ENCODE data around the gene KCTD1. TPM values are rescaled to one million over a fixed set of nuclear protein-coding genes. Genes with fewer than 3 reads are reported as not detected.

KCTD1 gene
- total RNA-seq, 1 donor from 2014 or later = 17.1 TPM

DNA sequence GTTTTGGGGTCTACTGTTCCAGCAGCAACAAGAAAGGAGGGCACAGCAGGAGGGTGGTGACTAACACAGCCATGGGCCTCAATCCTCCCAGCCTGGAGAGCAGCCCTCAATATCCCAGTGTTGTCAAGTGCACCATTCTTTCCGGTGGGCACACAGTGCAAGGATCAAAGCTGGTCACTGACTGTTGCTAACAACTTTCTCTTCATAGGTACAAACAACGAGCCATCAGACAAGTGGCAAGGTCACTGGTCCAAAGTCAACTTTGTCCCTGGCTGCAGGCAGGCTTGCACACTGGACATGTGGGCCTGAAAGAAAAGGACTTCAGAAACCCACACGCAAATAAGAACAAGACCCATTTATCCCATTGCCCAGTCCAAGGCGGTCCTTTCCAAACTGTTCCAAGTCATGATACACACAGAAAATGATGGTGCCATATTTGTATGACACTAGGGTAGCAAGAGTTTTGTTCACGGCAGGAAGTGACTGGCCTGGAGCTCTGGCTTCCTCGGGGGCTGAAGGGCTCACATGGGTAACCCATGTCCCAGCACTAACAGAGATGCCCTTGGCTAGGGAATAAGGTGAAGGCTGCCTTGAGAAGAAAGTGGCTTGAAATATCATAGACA lies 57.0 kb downstream of the KCTD1 start:
- no peak overlapping the region for H3K9ac ChIP-seq
- TF ChIP-seq CTCF (IDR thresholded peaks at IDR 0.05) = no peak
- TF ChIP-seq EZH2phosphoT487 (IDR thresholded peaks at IDR 0.05) = no peak
- TF ChIP-seq EZH2 (IDR thresholded peaks at IDR 0.05) = no peak
- H2AFZ ChIP-seq (replicated peaks) = no peak overlapping the region
- H3K27ac Mint-ChIP-seq = no peak overlapping the region
- no peaks in the 10 kb centered on the region for H3K27me3 Mint-ChIP-seq (ENCODE audit: insufficient read depth, low read depth)
- DNase-seq (ENCODE audit: low spot score) = no peak
- H3K4me1 Mint-ChIP-seq = peaks cover 1% of the 10 kb centered on the region
- H3K4me2 ChIP-seq = no peak overlapping the region
- H3K27me3 ChIP-seq = no peaks in the 10 kb centered on the region
- H3K9me3 Mint-ChIP-seq = no peaks in the 10 kb centered on the region
- no peaks in the 10 kb centered on the region for H3K79me2 ChIP-seq (ENCODE audit: low read depth)
- H3K4me1 ChIP-seq = peaks cover 7% of the 10 kb centered on the region
- H3K9me3 ChIP-seq (ENCODE audit: low read depth) = no peaks in the 10 kb centered on the region
- H3F3A ChIP-seq (ENCODE audit: low read depth) = no peaks in the 10 kb centered on the region
- H3K36me3 ChIP-seq = no peaks in the 10 kb centered on the region
- H3K4me3 ChIP-seq = no peak overlapping the region
- H3K27ac ChIP-seq = no peak overlapping the region
- no peaks in the 10 kb centered on the region for H4K20me1 ChIP-seq (ENCODE audit: low read depth)
- H3K36me3 Mint-ChIP-seq = peaks cover 29% of the 10 kb centered on the region
- no peak overlapping the region for H3K4me3 Mint-ChIP-seq

DNA sequence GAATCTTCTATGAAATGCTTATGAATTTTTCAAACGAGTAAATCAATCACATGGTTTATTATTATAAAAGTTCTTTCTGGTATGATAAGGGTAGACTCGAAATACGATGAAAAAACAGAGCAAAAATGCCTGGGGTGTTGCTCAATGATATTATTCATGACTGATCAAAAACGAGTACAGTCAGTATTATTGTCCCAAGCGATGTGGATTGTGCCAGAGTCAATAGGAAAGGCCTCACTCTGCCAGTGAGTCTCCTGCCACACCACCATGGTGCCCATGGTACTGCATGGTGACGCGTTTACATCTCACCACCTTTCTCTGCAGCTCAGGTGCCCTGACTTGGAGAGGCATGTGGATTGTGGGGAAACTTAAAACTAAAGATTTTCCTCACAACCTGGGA lies 58.5 kb downstream of the KCTD1 start:
- Histone ChIP-seq H4K20me1 (ENCODE audit: low read depth) (no peaks in the 10 kb centered on the region), H3K27me3 (no peaks in the 10 kb centered on the region), H3K4me2 (no peak overlapping the region), H3K4me3 (no peak overlapping the region), H3K4me1 (no peaks in the 10 kb centered on the region), H3K36me3 (no peaks in the 10 kb centered on the region), H3K9ac (no peak overlapping the region), H3F3A (ENCODE audit: low read depth) (no peaks in the 10 kb centered on the region), H3K9me3 (ENCODE audit: low read depth) (no peaks in the 10 kb centered on the region), H3K79me2 (ENCODE audit: low read depth) (no peaks in the 10 kb centered on the region), H3K27ac (no peak overlapping the region), H2AFZ (replicated peaks) (no peak overlapping the region)
- H3K4me1 Mint-ChIP-seq = peaks cover 6% of the 10 kb centered on the region
- DNase-seq (ENCODE audit: low spot score) = no peak
- no peaks in the 10 kb centered on the region for H3K27me3 Mint-ChIP-seq (ENCODE audit: insufficient read depth, low read depth)
- H3K36me3 Mint-ChIP-seq = peaks cover 26% of the 10 kb centered on the region
- no peak overlapping the region for H3K4me3 Mint-ChIP-seq
- TF ChIP-seq EZH2phosphoT487 (IDR thresholded peaks at IDR 0.05) = no peak
- TF ChIP-seq EZH2 (IDR thresholded peaks at IDR 0.05) = no peak
- TF ChIP-seq CTCF (IDR thresholded peaks at IDR 0.05) = no peak
- H3K9me3 Mint-ChIP-seq = no peaks in the 10 kb centered on the region
- no peak overlapping the region for H3K27ac Mint-ChIP-seq

- no peak overlapping the region for H3K9ac ChIP-seq
- H2AFZ ChIP-seq (replicated peaks) = no peak overlapping the region
- Mint-ChIP-seq H3K36me3 (peaks cover 24% of the 10 kb centered on the region), H3K4me3 (no peak overlapping the region), H3K27ac (no peak overlapping the region), H3K27me3 (ENCODE audit: insufficient read depth, low read depth) (no peaks in the 10 kb centered on the region), H3K9me3 (no peaks in the 10 kb centered on the region), H3K4me1 (peaks cover 10% of the 10 kb centered on the region)
- H3K27me3 ChIP-seq = no peaks in the 10 kb centered on the region
- no peak for DNase-seq (ENCODE audit: low spot score)
- TF ChIP-seq CTCF (IDR thresholded peaks at IDR 0.05) (no peak), EZH2phosphoT487 (IDR thresholded peaks at IDR 0.05) (no peak), EZH2 (IDR thresholded peaks at IDR 0.05) (no peak)
- H3K4me3 ChIP-seq = no peak overlapping the region
- H3F3A ChIP-seq (ENCODE audit: low read depth) = no peaks in the 10 kb centered on the region
- H3K4me2 ChIP-seq = no peak overlapping the region
- no peaks in the 10 kb centered on the region for H3K4me1 ChIP-seq
- H4K20me1 ChIP-seq (ENCODE audit: low read depth) = no peaks in the 10 kb centered on the region
- H3K79me2 ChIP-seq (ENCODE audit: low read depth) = no peaks in the 10 kb centered on the region
- no peak overlapping the region for H3K27ac ChIP-seq
- no peaks in the 10 kb centered on the region for H3K36me3 ChIP-seq
- H3K9me3 ChIP-seq (ENCODE audit: low read depth) = no peaks in the 10 kb centered on the region
Observed at GRCh38 chr18:26489191-26489590, 59.2 kb downstream of the KCTD1 start.

Measured in neural progenitor cell (in vitro differentiated cells).